ENCODE data around the gene SMYD3. TPM values are rescaled to one million over a fixed set of nuclear protein-coding genes. Genes with fewer than 3 reads are reported as not detected.

The SMYD3 gene
- total RNA-seq, 2 experiments from 2014 or later: 22.6 to 24.6 TPM

DNA sequence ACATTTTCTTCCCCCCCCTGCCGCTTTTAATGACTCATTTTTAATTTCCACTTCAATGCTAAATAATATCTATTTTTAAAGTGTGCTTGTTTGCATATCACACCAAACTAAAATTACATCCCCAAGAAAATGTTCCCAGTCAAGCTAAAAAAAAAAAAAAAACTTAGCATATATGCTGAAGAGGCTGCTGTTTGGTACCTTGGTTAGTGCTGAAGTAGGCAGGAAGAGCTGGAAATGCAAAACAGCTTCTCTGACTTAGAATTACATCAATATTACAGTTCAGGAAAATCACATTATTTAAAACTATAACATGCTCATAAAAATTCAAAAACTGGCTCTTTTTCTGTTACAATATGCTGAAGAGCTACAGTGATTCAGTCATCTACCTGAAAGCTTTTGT is 372.3 kb downstream of the SMYD3 start:
- no peak for ATAC-seq
- TF ChIP-seq, protein P1, sequence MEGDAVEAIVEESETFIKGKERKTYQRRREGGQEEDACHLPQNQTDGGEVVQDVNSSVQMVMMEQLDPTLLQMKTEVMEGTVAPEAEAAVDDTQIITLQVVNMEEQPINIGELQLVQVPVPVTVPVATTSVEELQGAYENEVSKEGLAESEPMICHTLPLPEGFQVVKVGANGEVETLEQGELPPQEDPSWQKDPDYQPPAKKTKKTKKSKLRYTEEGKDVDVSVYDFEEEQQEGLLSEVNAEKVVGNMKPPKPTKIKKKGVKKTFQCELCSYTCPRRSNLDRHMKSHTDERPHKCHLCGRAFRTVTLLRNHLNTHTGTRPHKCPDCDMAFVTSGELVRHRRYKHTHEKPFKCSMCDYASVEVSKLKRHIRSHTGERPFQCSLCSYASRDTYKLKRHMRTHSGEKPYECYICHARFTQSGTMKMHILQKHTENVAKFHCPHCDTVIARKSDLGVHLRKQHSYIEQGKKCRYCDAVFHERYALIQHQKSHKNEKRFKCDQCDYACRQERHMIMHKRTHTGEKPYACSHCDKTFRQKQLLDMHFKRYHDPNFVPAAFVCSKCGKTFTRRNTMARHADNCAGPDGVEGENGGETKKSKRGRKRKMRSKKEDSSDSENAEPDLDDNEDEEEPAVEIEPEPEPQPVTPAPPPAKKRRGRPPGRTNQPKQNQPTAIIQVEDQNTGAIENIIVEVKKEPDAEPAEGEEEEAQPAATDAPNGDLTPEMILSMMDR (IDR thresholded peaks at IDR 0.05): no peak
- CTCF ChIA-PET: interaction anchor here (0.7 to 2.1 kb wide), 3 partner anchors 12 to 247 kb away, joined by 3 to 5 read pairs (median 5); no protein-coding TSS in a partner anchor
- POLR2A ChIA-PET: no interaction called here
- no peak overlapping the region for H3K4me3 Mint-ChIP-seq
- DNase-seq: no peak
- no peak overlapping the region for H3K27ac Mint-ChIP-seq
- H3K9me3 Mint-ChIP-seq: no peaks in the 10 kb centered on the region
- intact Hi-C loops (cut with micrococcal nuclease): no loop called here
- peaks cover 5% of the 10 kb centered on the region for H3K36me3 Mint-ChIP-seq (ENCODE audit: low read depth)
- peaks cover 8% of the 10 kb centered on the region for H3K4me1 Mint-ChIP-seq (ENCODE audit: low read depth)
- H3K27me3 Mint-ChIP-seq: no peaks in the 10 kb centered on the region

DNA sequence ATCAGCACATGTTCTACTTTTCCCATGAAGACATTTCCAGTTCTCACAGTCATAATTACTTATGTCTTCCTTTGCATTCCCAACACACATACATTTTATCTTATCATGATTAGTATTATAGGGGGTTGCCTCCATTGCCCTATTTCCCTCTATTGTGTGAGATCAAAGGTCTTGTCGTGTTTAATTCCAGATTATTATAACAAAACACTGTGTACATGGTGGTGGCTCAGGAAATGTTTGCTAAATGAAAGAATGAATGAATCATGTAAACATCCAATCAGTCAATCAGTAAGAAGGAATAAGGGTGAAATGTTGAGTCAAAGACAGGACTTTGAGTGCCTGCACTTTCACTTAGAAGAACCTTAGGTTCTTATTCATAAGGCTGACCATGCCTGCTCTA is 376.0 kb downstream of the SMYD3 start:
- no peaks in the 10 kb centered on the region for H3K27me3 Mint-ChIP-seq
- no peaks in the 10 kb centered on the region for H3K9me3 Mint-ChIP-seq
- no peak for ATAC-seq
- H3K4me1 Mint-ChIP-seq (ENCODE audit: low read depth): peaks cover 5% of the 10 kb centered on the region
- H3K36me3 Mint-ChIP-seq (ENCODE audit: low read depth): peaks cover 5% of the 10 kb centered on the region
- no peak overlapping the region for H3K4me3 Mint-ChIP-seq
- no peak for DNase-seq
- ChIA-PET CTCF (no interaction called here), POLR2A (no interaction called here)
- TF ChIP-seq, protein P1 (IDR thresholded peaks at IDR 0.05): no peak
- intact Hi-C loops (cut with micrococcal nuclease): no loop called here
- no peak overlapping the region for H3K27ac Mint-ChIP-seq

DNA sequence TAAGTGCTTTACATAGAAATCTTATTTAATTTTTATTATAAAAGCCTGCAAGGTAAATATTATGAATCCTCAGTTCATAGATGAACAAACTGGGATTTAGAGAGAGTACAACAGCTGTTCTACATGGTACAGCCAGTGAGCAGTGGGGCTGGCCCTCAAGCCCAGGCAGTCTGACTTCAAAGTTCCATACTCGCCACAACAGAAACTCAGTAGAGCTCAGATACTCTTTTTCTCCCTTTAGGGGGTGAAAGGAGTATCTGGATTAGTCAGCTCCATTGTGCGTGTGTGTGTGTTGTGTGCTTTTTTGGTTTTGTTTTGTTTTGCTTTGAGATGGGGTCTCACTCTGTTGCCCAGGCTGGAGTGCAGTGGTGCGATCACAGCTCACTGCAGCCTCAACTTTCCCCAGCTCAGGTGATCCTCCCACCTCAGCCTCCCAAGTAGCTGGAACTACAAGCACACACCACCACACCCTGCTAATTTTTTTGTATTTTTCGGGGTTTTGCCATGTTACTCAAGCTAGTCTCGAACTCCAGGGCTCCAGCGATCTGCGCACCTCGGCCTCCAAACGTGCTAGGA is 378.5 kb downstream of the SMYD3 start:
- Mint-ChIP-seq H3K9me3 (no peaks in the 10 kb centered on the region), H3K4me1 (ENCODE audit: low read depth) (no peaks in the 10 kb centered on the region), H3K4me3 (no peak overlapping the region), H3K27me3 (no peaks in the 10 kb centered on the region), H3K27ac (no peak overlapping the region), H3K36me3 (ENCODE audit: low read depth) (peaks cover 5% of the 10 kb centered on the region)
- TF ChIP-seq, protein P1 (IDR thresholded peaks at IDR 0.05): no peak
- POLR2A ChIA-PET: interaction anchor here (1.0 kb wide), 1 partner anchor 10 kb away, joined by 3 read pairs; no protein-coding TSS in a partner anchor
- CTCF ChIA-PET: interaction anchor here (1.1 kb wide), 1 partner anchor 31 kb away, joined by 3 read pairs; no protein-coding TSS in a partner anchor
- intact Hi-C loops (cut with micrococcal nuclease): no loop called here
- peak; percentile 55 for ATAC-seq
- DNase-seq: peak; percentile 14

DNA sequence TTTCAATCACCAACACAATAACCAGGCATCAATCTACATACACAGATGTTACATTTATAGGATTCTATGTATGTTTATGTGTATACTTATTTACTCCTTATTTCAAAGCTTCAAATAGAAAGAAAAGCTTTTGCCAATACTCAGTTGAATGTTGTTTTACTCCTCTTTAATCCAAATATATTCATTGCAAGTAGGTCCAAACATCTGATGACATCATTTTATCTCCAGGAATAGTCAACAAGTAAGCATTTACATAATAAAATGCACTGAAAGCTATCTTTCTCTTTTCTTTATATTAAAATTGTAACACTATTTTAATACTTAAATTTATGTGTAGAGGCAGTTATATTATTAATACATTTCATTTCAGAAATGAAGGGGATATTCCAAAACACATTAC is 380.5 kb downstream of the SMYD3 start:
- no peaks in the 10 kb centered on the region for H3K4me1 Mint-ChIP-seq (ENCODE audit: low read depth)
- CTCF ChIA-PET: no interaction called here
- ATAC-seq (no peak), DNase-seq (no peak)
- H3K36me3 Mint-ChIP-seq (ENCODE audit: low read depth): no peaks in the 10 kb centered on the region
- intact Hi-C loops (cut with micrococcal nuclease): no loop called here
- TF ChIP-seq, protein P1 (IDR thresholded peaks at IDR 0.05): no peak
- H3K27me3 Mint-ChIP-seq: no peaks in the 10 kb centered on the region
- no peaks in the 10 kb centered on the region for H3K9me3 Mint-ChIP-seq
- POLR2A ChIA-PET: no interaction called here
- H3K4me3 Mint-ChIP-seq: no peak overlapping the region
- H3K27ac Mint-ChIP-seq: no peak overlapping the region

DNA sequence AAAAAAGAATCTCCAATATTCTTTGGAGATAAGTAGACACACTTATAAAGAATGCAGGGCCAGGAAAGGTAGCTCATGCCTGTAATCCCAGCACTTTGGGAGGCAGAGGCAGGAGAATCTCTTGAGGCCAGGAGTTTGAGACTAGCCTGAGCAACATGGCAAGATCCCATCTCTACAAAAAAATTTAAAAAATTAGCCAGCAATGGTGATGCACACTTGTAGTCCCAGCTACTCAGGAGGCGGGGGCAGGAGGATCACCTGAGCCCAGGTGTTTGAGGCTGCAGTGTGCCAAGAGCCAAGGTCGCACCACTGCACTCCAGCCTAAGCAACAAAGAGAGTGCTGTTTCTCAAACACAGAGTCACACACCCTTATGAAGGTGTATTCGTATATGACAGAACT is 385.0 kb downstream of the SMYD3 start:
- H3K4me3 Mint-ChIP-seq: no peak overlapping the region
- H3K27ac Mint-ChIP-seq: no peak overlapping the region
- TF ChIP-seq, protein P1 (IDR thresholded peaks at IDR 0.05): no peak
- intact Hi-C loops (cut with micrococcal nuclease): no loop called here
- no peaks in the 10 kb centered on the region for H3K27me3 Mint-ChIP-seq
- no peaks in the 10 kb centered on the region for H3K9me3 Mint-ChIP-seq
- ATAC-seq (no peak), DNase-seq (no peak)
- ChIA-PET CTCF (no interaction called here), POLR2A (no interaction called here)
- peaks cover 7% of the 10 kb centered on the region for H3K4me1 Mint-ChIP-seq (ENCODE audit: low read depth)
- H3K36me3 Mint-ChIP-seq (ENCODE audit: low read depth): peaks cover 2% of the 10 kb centered on the region
